ENCODE data around the gene FBXO41.

DNA sequence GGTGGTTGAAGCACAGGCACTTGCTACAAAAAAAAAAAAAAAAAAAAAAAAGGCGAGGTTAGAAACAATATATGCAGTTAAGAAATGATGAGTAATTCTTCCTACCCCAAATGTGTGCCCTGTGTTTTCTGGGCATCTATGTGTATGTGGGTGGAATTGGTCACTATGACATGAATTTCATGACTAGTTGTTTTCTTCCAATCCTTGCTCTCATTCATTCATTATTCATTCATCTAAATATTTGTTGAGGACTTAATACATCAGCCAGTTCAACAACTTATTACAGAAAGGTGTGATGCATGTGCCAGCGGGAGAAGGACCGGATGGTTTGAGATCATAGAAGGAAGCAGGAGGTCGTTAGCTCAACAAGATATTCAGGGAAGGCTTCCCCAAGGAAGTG, 17.4 kb upstream of the FBXO41 start:
- TF ChIP-seq CSDC2 (CRISPR knock-in tag; IDR thresholded peaks at IDR 0.05) = no peak
- TF ChIP-seq ZNF565 (CRISPR knock-in tag; conservative IDR thresholded peaks at IDR 0.05; ENCODE audit: low read depth) = no peak
- TF ChIP-seq ZFP3 (CRISPR knock-in tag; IDR thresholded peaks at IDR 0.05) = no peak
- TF ChIP-seq GLIS3 (CRISPR knock-in tag; IDR thresholded peaks at IDR 0.05) = no peak
- TF ChIP-seq, protein P1, sequence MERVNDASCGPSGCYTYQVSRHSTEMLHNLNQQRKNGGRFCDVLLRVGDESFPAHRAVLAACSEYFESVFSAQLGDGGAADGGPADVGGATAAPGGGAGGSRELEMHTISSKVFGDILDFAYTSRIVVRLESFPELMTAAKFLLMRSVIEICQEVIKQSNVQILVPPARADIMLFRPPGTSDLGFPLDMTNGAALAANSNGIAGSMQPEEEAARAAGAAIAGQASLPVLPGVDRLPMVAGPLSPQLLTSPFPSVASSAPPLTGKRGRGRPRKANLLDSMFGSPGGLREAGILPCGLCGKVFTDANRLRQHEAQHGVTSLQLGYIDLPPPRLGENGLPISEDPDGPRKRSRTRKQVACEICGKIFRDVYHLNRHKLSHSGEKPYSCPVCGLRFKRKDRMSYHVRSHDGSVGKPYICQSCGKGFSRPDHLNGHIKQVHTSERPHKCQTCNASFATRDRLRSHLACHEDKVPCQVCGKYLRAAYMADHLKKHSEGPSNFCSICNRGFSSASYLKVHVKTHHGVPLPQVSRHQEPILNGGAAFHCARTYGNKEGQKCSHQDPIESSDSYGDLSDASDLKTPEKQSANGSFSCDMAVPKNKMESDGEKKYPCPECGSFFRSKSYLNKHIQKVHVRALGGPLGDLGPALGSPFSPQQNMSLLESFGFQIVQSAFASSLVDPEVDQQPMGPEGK (CRISPR knock-in tag; IDR thresholded peaks at IDR 0.05; ENCODE audit: borderline replicate concordance) = no peak
- no peak for TF ChIP-seq ARNTL (CRISPR knock-in tag; IDR thresholded peaks at IDR 0.05; ENCODE audit: borderline replicate concordance, low read depth)
- TF ChIP-seq, protein P2, sequence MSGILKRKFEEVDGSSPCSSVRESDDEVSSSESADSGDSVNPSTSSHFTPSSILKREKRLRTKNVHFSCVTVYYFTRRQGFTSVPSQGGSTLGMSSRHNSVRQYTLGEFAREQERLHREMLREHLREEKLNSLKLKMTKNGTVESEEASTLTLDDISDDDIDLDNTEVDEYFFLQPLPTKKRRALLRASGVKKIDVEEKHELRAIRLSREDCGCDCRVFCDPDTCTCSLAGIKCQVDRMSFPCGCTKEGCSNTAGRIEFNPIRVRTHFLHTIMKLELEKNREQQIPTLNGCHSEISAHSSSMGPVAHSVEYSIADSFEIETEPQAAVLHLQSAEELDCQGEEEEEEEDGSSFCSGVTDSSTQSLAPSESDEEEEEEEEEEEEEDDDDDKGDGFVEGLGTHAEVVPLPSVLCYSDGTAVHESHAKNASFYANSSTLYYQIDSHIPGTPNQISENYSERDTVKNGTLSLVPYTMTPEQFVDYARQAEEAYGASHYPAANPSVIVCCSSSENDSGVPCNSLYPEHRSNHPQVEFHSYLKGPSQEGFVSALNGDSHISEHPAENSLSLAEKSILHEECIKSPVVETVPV (CRISPR knock-in tag; IDR thresholded peaks at IDR 0.05) = no peak
- no peak for TF ChIP-seq ISL1 (CRISPR knock-in tag; IDR thresholded peaks at IDR 0.05)
- no peak for TF ChIP-seq RARB (CRISPR knock-in tag; IDR thresholded peaks at IDR 0.05)
- TF ChIP-seq, protein P3, sequence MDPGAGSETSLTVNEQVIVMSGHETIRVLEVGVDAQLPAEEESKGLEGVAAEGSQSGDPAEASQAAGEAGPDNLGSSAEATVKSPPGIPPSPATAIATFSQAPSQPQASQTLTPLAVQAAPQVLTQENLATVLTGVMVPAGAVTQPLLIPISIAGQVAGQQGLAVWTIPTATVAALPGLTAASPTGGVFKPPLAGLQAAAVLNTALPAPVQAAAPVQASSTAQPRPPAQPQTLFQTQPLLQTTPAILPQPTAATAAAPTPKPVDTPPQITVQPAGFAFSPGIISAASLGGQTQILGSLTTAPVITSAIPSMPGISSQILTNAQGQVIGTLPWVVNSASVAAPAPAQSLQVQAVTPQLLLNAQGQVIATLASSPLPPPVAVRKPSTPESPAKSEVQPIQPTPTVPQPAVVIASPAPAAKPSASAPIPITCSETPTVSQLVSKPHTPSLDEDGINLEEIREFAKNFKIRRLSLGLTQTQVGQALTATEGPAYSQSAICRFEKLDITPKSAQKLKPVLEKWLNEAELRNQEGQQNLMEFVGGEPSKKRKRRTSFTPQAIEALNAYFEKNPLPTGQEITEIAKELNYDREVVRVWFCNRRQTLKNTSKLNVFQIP (CRISPR knock-in tag; IDR thresholded peaks at IDR 0.05; ENCODE audit: borderline replicate concordance, low read depth) = no peak
- TF ChIP-seq ESRRG (CRISPR knock-in tag; IDR thresholded peaks at IDR 0.05) = no peak
- TF ChIP-seq, protein P4, sequence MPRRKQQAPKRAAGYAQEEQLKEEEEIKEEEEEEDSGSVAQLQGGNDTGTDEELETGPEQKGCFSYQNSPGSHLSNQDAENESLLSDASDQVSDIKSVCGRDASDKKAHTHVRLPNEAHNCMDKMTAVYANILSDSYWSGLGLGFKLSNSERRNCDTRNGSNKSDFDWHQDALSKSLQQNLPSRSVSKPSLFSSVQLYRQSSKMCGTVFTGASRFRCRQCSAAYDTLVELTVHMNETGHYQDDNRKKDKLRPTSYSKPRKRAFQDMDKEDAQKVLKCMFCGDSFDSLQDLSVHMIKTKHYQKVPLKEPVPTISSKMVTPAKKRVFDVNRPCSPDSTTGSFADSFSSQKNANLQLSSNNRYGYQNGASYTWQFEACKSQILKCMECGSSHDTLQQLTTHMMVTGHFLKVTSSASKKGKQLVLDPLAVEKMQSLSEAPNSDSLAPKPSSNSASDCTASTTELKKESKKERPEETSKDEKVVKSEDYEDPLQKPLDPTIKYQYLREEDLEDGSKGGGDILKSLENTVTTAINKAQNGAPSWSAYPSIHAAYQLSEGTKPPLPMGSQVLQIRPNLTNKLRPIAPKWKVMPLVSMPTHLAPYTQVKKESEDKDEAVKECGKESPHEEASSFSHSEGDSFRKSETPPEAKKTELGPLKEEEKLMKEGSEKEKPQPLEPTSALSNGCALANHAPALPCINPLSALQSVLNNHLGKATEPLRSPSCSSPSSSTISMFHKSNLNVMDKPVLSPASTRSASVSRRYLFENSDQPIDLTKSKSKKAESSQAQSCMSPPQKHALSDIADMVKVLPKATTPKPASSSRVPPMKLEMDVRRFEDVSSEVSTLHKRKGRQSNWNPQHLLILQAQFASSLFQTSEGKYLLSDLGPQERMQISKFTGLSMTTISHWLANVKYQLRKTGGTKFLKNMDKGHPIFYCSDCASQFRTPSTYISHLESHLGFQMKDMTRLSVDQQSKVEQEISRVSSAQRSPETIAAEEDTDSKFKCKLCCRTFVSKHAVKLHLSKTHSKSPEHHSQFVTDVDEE (CRISPR knock-in tag; IDR thresholded peaks at IDR 0.05) = no peak
- no peak for TF ChIP-seq ZNF8 (CRISPR knock-in tag; IDR thresholded peaks at IDR 0.05)
- TF ChIP-seq BACH2 (CRISPR knock-in tag; IDR thresholded peaks at IDR 0.05; ENCODE audit: borderline replicate concordance) = no peak
